OCI-LY1 (cell line): ENCODE measurements around the gene CHD5.

Source experiments
- H2AFZ ChIP-seq: fragments of 200-600 bp; sonication (generic), shearing (Covaris generic); 2 replicates; pipeline ENCODE4 v1.6.0; 2014; ENCODE audit warnings: antibody characterized with exemption, mild to moderate bottlenecking, low read length
- H3F3A ChIP-seq: fragments of 200-600 bp; sonication (generic), shearing (Covaris generic); 2 replicates; pipeline ENCODE4 v1.6.0; 2014; ENCODE audit warnings: mild to moderate bottlenecking, antibody characterized with exemption, low read length, moderate library complexity; ENCODE audit not compliant: insufficient read depth
- H3K27ac ChIP-seq: fragments of 200-600 bp; sonication (generic); 2 replicates; pipeline ENCODE4 v1.5.1; 2014; ENCODE audit warnings: low read length, mixed run types, mild to moderate bottlenecking, low read depth; ENCODE audit not compliant: poor library complexity, severe bottlenecking
- H3K27me3 ChIP-seq: fragments of 200-600 bp; sonication (generic); 2 replicates; pipeline ENCODE4 v1.6.0; 2014; ENCODE audit warnings: antibody characterized with exemption, mild to moderate bottlenecking, low read length, moderate library complexity; ENCODE audit not compliant: insufficient read depth
- H3K36me3 ChIP-seq: fragments of 200-600 bp; sonication (generic); 2 replicates; pipeline ENCODE4 v1.6.1; 2014; ENCODE audit warnings: mild to moderate bottlenecking, antibody characterized with exemption, low read length, moderate library complexity, mixed read lengths; ENCODE audit not compliant: insufficient read depth
- H3K4me1 ChIP-seq: fragments of 200-600 bp; sonication (generic); 2 replicates; pipeline ENCODE4 v1.5.1; 2014; ENCODE audit warnings: mild to moderate bottlenecking, low read length, moderate library complexity; ENCODE audit not compliant: insufficient read depth, severe bottlenecking
- H3K4me2 ChIP-seq: fragments of 200-600 bp; sonication (generic), shearing (Covaris generic); 2 replicates; pipeline ENCODE4 v1.6.1; 2014; ENCODE audit warnings: low read length
- H3K4me3 ChIP-seq: fragments of 200-600 bp; sonication (generic); 2 replicates; pipeline ENCODE4 v1.5.1; 2014; ENCODE audit warnings: low read length, low read depth, mild to moderate bottlenecking, mixed read lengths; ENCODE audit not compliant: poor library complexity, severe bottlenecking
- H3K79me2 ChIP-seq: fragments of 200-600 bp; shearing (Covaris generic); 2 replicates; pipeline ENCODE4 v1.6.1; 2016; ENCODE audit warnings: mixed run types, low read length, mixed read lengths; ENCODE audit not compliant: insufficient read depth
- H3K9ac ChIP-seq: fragments of 200-600 bp; sonication (generic), shearing (Covaris generic); 2 replicates; pipeline ENCODE4 v1.6.1; 2014; ENCODE audit warnings: mild to moderate bottlenecking, low read length, mixed read lengths
- H3K9me2 ChIP-seq: fragments of 200-600 bp; sonication (generic), shearing (Covaris generic); 2 replicates; pipeline ENCODE4 v1.6.1; 2014; ENCODE audit warnings: low read depth, mild to moderate bottlenecking, low read length, mixed read lengths
- H3K9me3 ChIP-seq: fragments of 200-600 bp; shearing (Covaris generic); 2 replicates; pipeline ENCODE4 v1.6.1; 2014; ENCODE audit warnings: low read length, mixed read lengths
- H4K20me1 ChIP-seq: fragments of 200-600 bp; sonication (generic), shearing (Covaris generic); 2 replicates; pipeline ENCODE4 v1.6.0; 2016; ENCODE audit warnings: mild to moderate bottlenecking, low read length; ENCODE audit not compliant: insufficient read depth
- EZH2 ChIP-seq: fragments of 200-600 bp; sonication (generic), shearing (Covaris generic); IDR thresholded peaks from 2 replicates; pipeline ENCODE4 v1.8.0; 2017; ENCODE audit warnings: borderline replicate concordance, mixed run types, mild to moderate bottlenecking, antibody characterized with exemption, low read length, moderate library complexity, mixed read lengths
- TF ChIP-seq, protein P1 (sequence below): fragments of 200-600 bp; sonication (generic), shearing (Covaris generic); IDR thresholded peaks from 2 replicates; pipeline ENCODE4 v1.5.1; 2017; ENCODE audit warnings: mild to moderate bottlenecking, antibody characterized with exemption, low read length, moderate library complexity, mixed read lengths

Gene CHD5

DNA sequence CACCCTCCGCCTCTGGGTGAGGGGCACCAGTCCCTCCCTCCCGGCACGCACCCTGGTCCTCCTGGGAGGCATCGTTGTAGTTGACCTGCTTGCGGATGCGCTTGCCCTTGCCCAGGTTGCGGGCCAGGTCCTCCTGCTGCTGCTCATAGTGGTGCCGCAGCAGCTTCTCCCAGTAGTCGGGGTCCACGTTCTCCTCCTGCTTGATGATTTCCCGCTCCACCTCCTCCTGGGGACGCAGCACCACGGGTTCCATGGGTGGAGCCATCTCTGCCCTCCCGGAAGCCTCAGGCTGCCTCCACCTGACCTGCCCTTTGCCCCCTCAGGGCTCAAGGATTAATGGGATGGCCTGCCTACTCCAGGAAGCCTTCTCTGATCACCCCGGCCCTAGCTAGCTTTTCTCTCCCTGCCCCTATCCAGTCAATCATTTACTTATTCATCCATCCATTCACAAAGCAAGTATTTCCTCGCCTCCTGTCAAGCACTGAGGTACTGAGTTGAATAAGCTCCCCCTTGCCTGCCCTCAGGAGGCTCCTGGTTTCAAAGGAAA is 53.5 kb downstream of the CHD5 start:
- Histone ChIP-seq H3K79me2 (no peaks in the 10 kb centered on the region), H3K4me1 (no peaks in the 10 kb centered on the region), H3K9me3 (no peaks in the 10 kb centered on the region), H3K4me3 (no peak overlapping the region), H3K27me3 (peaks cover 4% of the 10 kb centered on the region; the same call in 1 of the 2 replicates), H3K9me2 (no peaks in the 10 kb centered on the region), H2AFZ (no peak overlapping the region), H4K20me1 (no peaks in the 10 kb centered on the region), H3K4me2 (no peak overlapping the region), H3K27ac (no peak overlapping the region), H3K9ac (no peak overlapping the region), H3F3A (no peaks in the 10 kb centered on the region), H3K36me3 (no peaks in the 10 kb centered on the region; the same call in 1 of the 2 replicates)
- no peak for TF ChIP-seq EZH2
- TF ChIP-seq, protein P1, sequence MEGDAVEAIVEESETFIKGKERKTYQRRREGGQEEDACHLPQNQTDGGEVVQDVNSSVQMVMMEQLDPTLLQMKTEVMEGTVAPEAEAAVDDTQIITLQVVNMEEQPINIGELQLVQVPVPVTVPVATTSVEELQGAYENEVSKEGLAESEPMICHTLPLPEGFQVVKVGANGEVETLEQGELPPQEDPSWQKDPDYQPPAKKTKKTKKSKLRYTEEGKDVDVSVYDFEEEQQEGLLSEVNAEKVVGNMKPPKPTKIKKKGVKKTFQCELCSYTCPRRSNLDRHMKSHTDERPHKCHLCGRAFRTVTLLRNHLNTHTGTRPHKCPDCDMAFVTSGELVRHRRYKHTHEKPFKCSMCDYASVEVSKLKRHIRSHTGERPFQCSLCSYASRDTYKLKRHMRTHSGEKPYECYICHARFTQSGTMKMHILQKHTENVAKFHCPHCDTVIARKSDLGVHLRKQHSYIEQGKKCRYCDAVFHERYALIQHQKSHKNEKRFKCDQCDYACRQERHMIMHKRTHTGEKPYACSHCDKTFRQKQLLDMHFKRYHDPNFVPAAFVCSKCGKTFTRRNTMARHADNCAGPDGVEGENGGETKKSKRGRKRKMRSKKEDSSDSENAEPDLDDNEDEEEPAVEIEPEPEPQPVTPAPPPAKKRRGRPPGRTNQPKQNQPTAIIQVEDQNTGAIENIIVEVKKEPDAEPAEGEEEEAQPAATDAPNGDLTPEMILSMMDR, result no peak

DNA sequence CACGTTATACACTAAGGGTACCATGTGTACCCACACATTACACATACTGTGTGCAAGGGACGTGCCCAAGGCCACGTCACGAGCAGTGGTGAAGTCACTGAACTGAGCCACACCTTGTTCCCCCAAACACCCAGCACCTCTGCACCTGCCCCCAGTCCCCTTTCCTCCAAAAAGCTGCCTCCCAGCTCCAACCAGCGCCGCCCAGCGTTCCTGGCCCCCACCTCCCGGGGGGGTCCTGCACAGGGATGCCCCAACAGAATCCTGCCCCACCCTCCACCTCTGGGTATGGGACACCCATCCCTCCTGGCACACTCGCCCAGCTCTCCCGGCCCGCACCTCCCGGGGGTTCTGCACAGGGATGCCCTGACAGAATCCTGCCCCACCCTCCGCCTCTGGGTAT is 54.1 kb downstream of the CHD5 start:
- Histone ChIP-seq H3K4me3 (no peak overlapping the region), H4K20me1 (no peaks in the 10 kb centered on the region), H2AFZ (no peak overlapping the region), H3K9me2 (no peaks in the 10 kb centered on the region), H3K36me3 (no peaks in the 10 kb centered on the region), H3K9me3 (no peaks in the 10 kb centered on the region), H3K4me2 (no peak overlapping the region), H3K79me2 (no peaks in the 10 kb centered on the region), H3F3A (no peaks in the 10 kb centered on the region), H3K9ac (no peak overlapping the region), H3K27ac (no peak overlapping the region), H3K27me3 (no peaks in the 10 kb centered on the region), H3K4me1 (no peaks in the 10 kb centered on the region)
- no peak for TF ChIP-seq EZH2
- TF ChIP-seq, protein P1, result no peak

DNA sequence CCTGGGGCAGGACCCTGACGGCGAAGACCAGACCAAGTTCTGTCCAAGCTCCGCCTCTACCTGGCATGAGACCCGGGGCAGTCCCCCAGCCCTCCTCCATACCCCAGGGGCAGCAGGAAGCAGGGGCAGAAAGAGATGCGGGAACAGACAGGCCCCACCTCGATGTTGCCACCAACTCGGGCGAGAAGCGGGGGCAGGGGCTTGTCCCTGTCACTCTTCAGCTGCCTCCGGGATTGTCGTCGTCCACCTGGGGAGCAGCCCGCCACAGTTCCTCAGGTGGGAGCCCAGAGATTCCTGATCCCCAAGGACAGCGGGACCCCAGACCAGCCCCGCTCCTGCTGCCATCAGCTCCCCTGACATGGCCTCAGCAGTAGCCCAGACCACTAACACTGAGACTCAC is 54.8 kb downstream of the CHD5 start:
- Histone ChIP-seq H3K9ac (no peak overlapping the region), H3K4me2 (no peak overlapping the region), H3K9me2 (no peaks in the 10 kb centered on the region), H2AFZ (no peak overlapping the region), H3K36me3 (no peaks in the 10 kb centered on the region), H3K79me2 (no peaks in the 10 kb centered on the region), H4K20me1 (no peaks in the 10 kb centered on the region), H3K27ac (no peak overlapping the region), H3K27me3 (no peaks in the 10 kb centered on the region), H3K9me3 (no peaks in the 10 kb centered on the region), H3K4me3 (no peak overlapping the region), H3F3A (no peaks in the 10 kb centered on the region), H3K4me1 (no peaks in the 10 kb centered on the region)
- TF ChIP-seq, protein P1, result no peak
- TF ChIP-seq EZH2, result no peak
